K562 (cell line): Measurements from ENCODE around the gene C1orf216. TPM values are rescaled to one million over a fixed set of nuclear protein-coding genes. Genes with fewer than 3 reads are reported as not detected.

Source experiments
- ATAC-seq: fragments of 200-7000 bp; cut with Tn5 transposase; 3 replicates; pipeline ENCODE4 v1.9.1; 2020; ENCODE audit warnings: moderate library complexity
- BruUV-seq: library from RNA; stranded (reverse); fragments of 400-500 nt; replicated peaks from 2 replicates; lab custom pipeline; 2021; lab: Mats Ljungman, UMichigan
- CTCF ChIA-PET: fragments of 300-600 bp; formaldehyde crosslinking; extraction: SDS; loops from one replicate; lab custom pipeline; 2021; ENCODE audit warnings: low intra/inter-chr PET ratio; lab: Yijun Ruan, JAX
- POLR2A ChIA-PET: fragments of 300-600, 350-650 bp; sonication (Branson Sonifier 250); formaldehyde crosslinking; extraction: SDS; loops from one replicate; lab custom pipeline; 2021; ENCODE audit warnings: antibody characterized with exemption, inconsistent platforms; lab: Yijun Ruan, JAX
- DNase-seq, 4 experiments: peaks; one replicate each; pipeline versions ENCODE4 v3.0.0 to v3.0.0-alpha.2; 2011 to 2018; ENCODE audit warnings: low spot score in 3 of 4, mixed read lengths in 3 of 4; ENCODE audit errors: extremely low read depth in 1 of 4
- FAIRE-seq: peaks from 2 replicates; lab custom pipeline; 2011; peaks lifted over from hg19 to GRCh38; lab: Jason Lieb, UNC
- H2AFZ ChIP-seq: 2 replicates; pipeline ENCODE4 v1.6.0; 2011; ENCODE audit warnings: low read depth, low read length, control low read depth, inconsistent platforms
- H3K27ac ChIP-seq: fragments of 200-600 bp; 3 replicates; pipeline ENCODE4 v1.8.0; 2011; ENCODE audit warnings: low read depth, mild to moderate bottlenecking, control low read depth, inconsistent platforms, low read length, moderate library complexity, mixed read lengths; ENCODE audit errors: extremely low read depth
- H3K27me3 ChIP-seq, 2 experiments: fragments of 300-600 bp in 1 of 2; 2 replicates in 1 of 2; 3 replicates in 1 of 2; pipeline versions ENCODE4 v1.6.0 to v1.8.0; 2011; ENCODE audit warnings: inconsistent platforms in 2 of 2, low read length in 2 of 2, mild to moderate bottlenecking in 1 of 2, mixed read lengths in 1 of 2, moderate library complexity in 1 of 2; ENCODE audit not compliant: control insufficient read depth in 2 of 2, insufficient read depth in 2 of 2
- H3K36me3 ChIP-seq: fragments of 300-600 bp; 3 replicates; pipeline ENCODE4 v1.8.0; 2011; ENCODE audit warnings: mild to moderate bottlenecking, low read length, inconsistent platforms; ENCODE audit not compliant: control insufficient read depth, insufficient read depth
- H3K4me1 ChIP-seq, 2 experiments: fragments of 200-600 bp in 1 of 2; replicated peaks in 1 of 2; 2 replicates in 1 of 2; 3 replicates in 1 of 2; pipeline versions ENCODE4 v1.5.1 to v1.8.0; 2011; ENCODE audit warnings: inconsistent platforms in 2 of 2, low read length in 2 of 2, mild to moderate bottlenecking in 1 of 2, mixed read lengths in 1 of 2, moderate library complexity in 1 of 2; ENCODE audit not compliant: control insufficient read depth in 2 of 2, insufficient read depth in 2 of 2
- H3K4me2 ChIP-seq: 2 replicates; pipeline ENCODE4 v1.6.1; 2011; ENCODE audit warnings: low read length, control low read depth, inconsistent platforms, mixed read lengths; ENCODE audit not compliant: insufficient read depth
- H3K4me3 ChIP-seq: fragments of 200-600 bp; sonication (generic), shearing (Covaris generic); 2 replicates; pipeline ENCODE4 v1.5.1; 2016; ENCODE audit warnings: control low read depth, inconsistent platforms
- H3K79me2 ChIP-seq: fragments of 200-600 bp; 3 replicates; pipeline ENCODE4 v1.8.0; 2011; ENCODE audit warnings: low read length, inconsistent platforms; ENCODE audit not compliant: control insufficient read depth, insufficient read depth
- H3K9ac ChIP-seq, 2 experiments: 2 replicates each; pipeline versions ENCODE4 v1.6.0 to v1.6.1; 2011; ENCODE audit warnings: low read depth in 2 of 2, low read length in 2 of 2, control low read depth in 1 of 2, inconsistent platforms in 1 of 2, mild to moderate bottlenecking in 1 of 2, mixed read lengths in 1 of 2; ENCODE audit not compliant: insufficient read depth in 1 of 2
- H3K9me1 ChIP-seq: one replicate; pipeline ENCODE4 v1.6.0; 2011; ENCODE audit warnings: inconsistent platforms, mild to moderate bottlenecking, low read length, moderate library complexity; ENCODE audit not compliant: control insufficient read depth, insufficient read depth
- H3K9me3 ChIP-seq: replicated peaks from 2 replicates; pipeline ENCODE4 v1.5.1; 2011; ENCODE audit warnings: low read depth, low read length, inconsistent platforms; ENCODE audit not compliant: control insufficient read depth, insufficient read depth
- H4K20me1 ChIP-seq: replicated peaks from 2 replicates; pipeline ENCODE4 v1.6.1; 2011; ENCODE audit warnings: low read length, inconsistent platforms, mixed read lengths; ENCODE audit not compliant: control insufficient read depth, insufficient read depth
- EGR1 ChIP-seq: fragments of 450-650 bp; conservative IDR thresholded peaks from 2 replicates; pipeline ENCODE4 v1.6.1; 2017; ENCODE audit warnings: mild to moderate bottlenecking
- FUS ChIP-seq: fragments of 200-400 bp; formaldehyde crosslinking; optimal IDR thresholded peaks from 2 replicates; pipeline ENCODE3; 2017; ENCODE audit warnings: low read depth, low read length
- KDM5B ChIP-seq: fragments of 200-600 bp; sonication (generic); IDR thresholded peaks from 2 replicates; pipeline ENCODE4 v1.6.1; 2012; ENCODE audit warnings: low read depth, mild to moderate bottlenecking, moderate library complexity, low read length, control low read depth, inconsistent platforms; ENCODE audit not compliant: insufficient replicate concordance
- PHB ChIP-seq: fragments of 250-450 bp; sonication (Bioruptor Pico); IDR thresholded peaks from 2 replicates; pipeline ENCODE4 v1.5.0; 2021
- ZNF124 ChIP-seq: sonication (generic); formaldehyde crosslinking; IDR thresholded peaks from 2 replicates; pipeline ENCODE4 v1.8.1; 2022; ENCODE audit warnings: missing genetic modification reagents
- ZNF174 ChIP-seq: fragments of 250-450 bp; sonication (Bioruptor Pico); IDR thresholded peaks from 2 replicates; pipeline ENCODE4 v1.4.0; 2020; ENCODE audit warnings: mild to moderate bottlenecking
- ZNF384 ChIP-seq: IDR thresholded peaks from 2 replicates; pipeline ENCODE4 v1.6.1; 2012; ENCODE audit warnings: low read depth, low read length, improper control_type of control experiment
- ZNF589 ChIP-seq: fragments of 200-800 bp; sonication (Bioruptor generic); IDR thresholded peaks from 2 replicates; pipeline ENCODE4 v1.6.1; 2016; ENCODE audit warnings: low read depth, missing genetic modification characterization, missing compliant biosample characterization
- WGBS: fragments of 100-300 bp; shearing (Covaris generic); methylation state at CpG from one replicate; pipeline ENCODE4 v1.1.6; 2016; ENCODE audit warnings: low coverage, mixed read lengths; ENCODE audit not compliant: insufficient coverage; ENCODE audit errors: missing lambda C conversion rate; 5-methylcytosine and 5-hydroxymethylcytosine counted together
- in situ Hi-C: fragments of 300-500 bp; cut with MboI; formaldehyde crosslinking; loops from 4 replicates; pipeline ENCODE4 v1.15.0; 2018; ENCODE audit warnings: inconsistent platforms, mixed read lengths
- intact Hi-C: fragments of 100-400 bp; cut with micrococcal nuclease; formaldehyde crosslinking; loops from 2 replicates; pipeline ENCODE4 v1.14.2; 2022
- polyA plus RNA-seq, 8 experiments: library from polyadenylated mRNA; depleted of rRNA in 4 of 8; stranded (reverse) in 5 of 8; unstranded in 3 of 8; fragments of >200 nt; fragmentation: Nextera tagmentation in 2 of 8; fragmentation: Illumina TruSeq in 1 of 8; extraction: Ambion mirVana in 2 of 8; extraction: Trizol in 1 of 8; gene quantifications; 2 replicates each; pipeline versions ENCODE4 v1.2.1 to v1.2.3, GENCODE V29; 2011 to 2014; ENCODE audit warnings: inconsistent platforms in 1 of 8, missing spikeins in 1 of 8
- total RNA-seq, 7 experiments: library from RNA; depleted of rRNA in 6 of 7; stranded (reverse); fragments of >200 nt in 6 of 7; fragmentation: Illumina TruSeq in 2 of 7; extraction: Trizol in 2 of 7; gene quantifications; 2 replicates each; pipeline versions ENCODE4 v1.2.1 to v1.2.3, GENCODE V29; 2011 to 2021; ENCODE audit warnings: low replicate concordance in 1 of 7
- TF ChIP-seq, protein P1 (sequence below): fragments of 450-650 bp; IDR thresholded peaks from 2 replicates; pipeline ENCODE4 v1.6.1; 2017; ENCODE audit warnings: antibody characterized with exemption, mild to moderate bottlenecking
- TF ChIP-seq, protein P2 (sequence below): fragments of 450-650 bp; formaldehyde crosslinking; IDR thresholded peaks from 2 replicates; pipeline ENCODE4 v1.4.0; 2020; ENCODE audit warnings: mild to moderate bottlenecking, moderate library complexity
- TF ChIP-seq, protein P3 (sequence below), 2 experiments: IDR thresholded peaks; 2 replicates each; pipeline ENCODE4 v1.6.1; 2011; ENCODE audit warnings: borderline replicate concordance in 1 of 2, control low read depth in 1 of 2, low read depth in 1 of 2, low read length in 1 of 2, mild to moderate bottlenecking in 1 of 2, mixed read lengths in 1 of 2, moderate library complexity in 1 of 2; ENCODE audit not compliant: insufficient read depth in 1 of 2, insufficient read length in 1 of 2, poor library complexity in 1 of 2, severe bottlenecking in 1 of 2; ENCODE audit errors: extremely low read depth in 1 of 2

The C1orf216 gene
- total and polyA plus RNA-seq, 9 of the 15 experiments (the other 6 are each of a cell fraction or from before 2014, with no cell fraction given) = 3.4 to 25.1 (median 15.0) TPM

DNA sequence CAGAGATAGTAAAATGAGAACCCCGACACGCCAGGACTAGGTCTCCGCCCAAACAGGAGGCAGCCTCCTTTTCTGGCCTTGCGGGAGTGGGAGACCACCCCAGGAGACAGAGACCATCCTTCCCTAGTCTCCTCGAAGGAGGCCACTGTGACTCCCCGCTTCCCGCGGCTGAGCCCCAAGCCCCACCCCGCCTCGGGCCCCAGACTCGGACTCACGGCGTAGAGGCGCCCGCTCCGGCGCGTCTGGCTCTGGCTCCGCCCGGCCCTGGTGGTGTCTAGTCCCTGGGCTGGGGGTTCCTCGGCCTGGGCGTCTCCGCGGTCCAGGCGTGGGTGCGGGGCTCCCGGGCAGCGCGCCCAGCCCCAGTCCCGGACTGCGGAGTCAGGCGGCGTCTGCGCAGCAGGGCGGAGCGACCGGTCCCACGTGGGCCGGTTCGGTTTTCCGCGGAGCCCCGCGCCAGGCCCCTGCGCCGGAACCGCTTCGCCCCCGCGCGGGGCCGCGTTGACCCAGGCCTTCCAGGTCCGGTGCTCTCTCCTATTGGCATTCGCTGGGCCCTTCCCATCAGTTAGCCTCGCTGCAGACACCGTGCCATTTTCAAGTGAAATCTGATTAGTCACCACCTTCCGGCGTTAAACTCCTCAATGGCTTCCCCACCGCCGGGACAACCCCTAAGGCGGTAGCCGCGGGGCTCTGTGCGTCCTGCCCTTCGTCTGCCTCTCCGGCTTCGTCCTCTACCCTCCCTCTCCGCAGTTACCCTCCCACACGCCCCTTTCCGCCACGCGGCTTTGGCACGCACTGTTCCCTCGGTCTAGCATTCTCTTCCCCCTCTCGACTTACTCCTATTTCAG lies at the start of gene C1orf216 (continued):
- TF ChIP-seq ZNF124 (CRISPR knock-in tag) = no peak
- TF ChIP-seq ZNF589 (CRISPR knock-in tag) = peak; percentile 13; the same call in 1 of the 2 replicates
- no peak for TF ChIP-seq ZNF174 (CRISPR knock-in tag)
- TF ChIP-seq EGR1 = peak; percentile 91
- peak; percentile 33 for TF ChIP-seq FUS
- no peak for TF ChIP-seq ZNF384
- peak; percentile 79 for TF ChIP-seq KDM5B

DNA sequence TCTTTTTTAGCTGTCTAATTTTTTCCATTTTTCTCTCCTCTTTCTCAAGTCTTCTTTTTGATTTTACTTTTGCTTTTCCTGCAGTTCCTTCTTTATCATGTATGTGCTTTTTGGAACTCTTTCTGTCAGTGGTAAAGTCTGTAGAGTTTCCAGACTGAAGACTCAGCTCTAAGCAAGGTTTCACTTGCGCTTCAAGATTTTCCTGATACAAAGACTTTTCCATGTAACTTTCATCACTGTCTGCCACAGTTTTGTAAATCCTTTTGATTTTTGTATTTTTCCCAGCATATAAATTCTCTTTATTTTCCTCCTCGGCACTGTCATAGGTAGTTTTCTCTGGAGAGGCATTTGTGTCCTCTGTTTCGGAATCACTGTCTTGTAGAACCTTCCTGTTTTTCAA lies 45.6 kb upstream of the C1orf216 start:
- ATAC-seq = no peak
- H3K9me3 ChIP-seq = no peaks in the 10 kb centered on the region
- H3K4me1 ChIP-seq = peaks cover 2 to 9% of the 10 kb centered on the region in 2 experiments; a peak in 3 of 5 replicates
- TF ChIP-seq, protein P1, sequence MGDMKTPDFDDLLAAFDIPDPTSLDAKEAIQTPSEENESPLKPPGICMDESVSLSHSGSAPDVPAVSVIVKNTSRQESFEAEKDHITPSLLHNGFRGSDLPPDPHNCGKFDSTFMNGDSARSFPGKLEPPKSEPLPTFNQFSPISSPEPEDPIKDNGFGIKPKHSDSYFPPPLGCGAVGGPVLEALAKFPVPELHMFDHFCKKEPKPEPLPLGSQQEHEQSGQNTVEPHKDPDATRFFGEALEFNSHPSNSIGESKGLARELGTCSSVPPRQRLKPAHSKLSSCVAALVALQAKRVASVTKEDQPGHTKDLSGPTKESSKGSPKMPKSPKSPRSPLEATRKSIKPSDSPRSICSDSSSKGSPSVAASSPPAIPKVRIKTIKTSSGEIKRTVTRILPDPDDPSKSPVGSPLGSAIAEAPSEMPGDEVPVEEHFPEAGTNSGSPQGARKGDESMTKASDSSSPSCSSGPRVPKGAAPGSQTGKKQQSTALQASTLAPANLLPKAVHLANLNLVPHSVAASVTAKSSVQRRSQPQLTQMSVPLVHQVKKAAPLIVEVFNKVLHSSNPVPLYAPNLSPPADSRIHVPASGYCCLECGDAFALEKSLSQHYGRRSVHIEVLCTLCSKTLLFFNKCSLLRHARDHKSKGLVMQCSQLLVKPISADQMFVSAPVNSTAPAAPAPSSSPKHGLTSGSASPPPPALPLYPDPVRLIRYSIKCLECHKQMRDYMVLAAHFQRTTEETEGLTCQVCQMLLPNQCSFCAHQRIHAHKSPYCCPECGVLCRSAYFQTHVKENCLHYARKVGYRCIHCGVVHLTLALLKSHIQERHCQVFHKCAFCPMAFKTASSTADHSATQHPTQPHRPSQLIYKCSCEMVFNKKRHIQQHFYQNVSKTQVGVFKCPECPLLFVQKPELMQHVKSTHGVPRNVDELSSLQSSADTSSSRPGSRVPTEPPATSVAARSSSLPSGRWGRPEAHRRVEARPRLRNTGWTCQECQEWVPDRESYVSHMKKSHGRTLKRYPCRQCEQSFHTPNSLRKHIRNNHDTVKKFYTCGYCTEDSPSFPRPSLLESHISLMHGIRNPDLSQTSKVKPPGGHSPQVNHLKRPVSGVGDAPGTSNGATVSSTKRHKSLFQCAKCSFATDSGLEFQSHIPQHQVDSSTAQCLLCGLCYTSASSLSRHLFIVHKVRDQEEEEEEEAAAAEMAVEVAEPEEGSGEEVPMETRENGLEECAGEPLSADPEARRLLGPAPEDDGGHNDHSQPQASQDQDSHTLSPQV = no peak
- TF ChIP-seq, protein P2, sequence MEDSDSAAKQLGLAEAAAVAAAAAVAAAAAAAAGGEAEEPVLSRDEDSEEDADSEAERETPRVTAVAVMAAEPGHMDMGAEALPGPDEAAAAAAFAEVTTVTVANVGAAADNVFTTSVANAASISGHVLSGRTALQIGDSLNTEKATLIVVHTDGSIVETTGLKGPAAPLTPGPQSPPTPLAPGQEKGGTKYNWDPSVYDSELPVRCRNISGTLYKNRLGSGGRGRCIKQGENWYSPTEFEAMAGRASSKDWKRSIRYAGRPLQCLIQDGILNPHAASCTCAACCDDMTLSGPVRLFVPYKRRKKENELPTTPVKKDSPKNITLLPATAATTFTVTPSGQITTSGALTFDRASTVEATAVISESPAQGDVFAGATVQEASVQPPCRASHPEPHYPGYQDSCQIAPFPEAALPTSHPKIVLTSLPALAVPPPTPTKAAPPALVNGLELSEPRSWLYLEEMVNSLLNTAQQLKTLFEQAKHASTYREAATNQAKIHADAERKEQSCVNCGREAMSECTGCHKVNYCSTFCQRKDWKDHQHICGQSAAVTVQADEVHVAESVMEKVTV = no peak
- TF ChIP-seq, protein P3, sequence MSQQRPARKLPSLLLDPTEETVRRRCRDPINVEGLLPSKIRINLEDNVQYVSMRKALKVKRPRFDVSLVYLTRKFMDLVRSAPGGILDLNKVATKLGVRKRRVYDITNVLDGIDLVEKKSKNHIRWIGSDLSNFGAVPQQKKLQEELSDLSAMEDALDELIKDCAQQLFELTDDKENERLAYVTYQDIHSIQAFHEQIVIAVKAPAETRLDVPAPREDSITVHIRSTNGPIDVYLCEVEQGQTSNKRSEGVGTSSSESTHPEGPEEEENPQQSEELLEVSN (IDR thresholded peaks at IDR 0.05; ENCODE audit: borderline replicate concordance in 1 of 2, extremely low read depth in 1 of 2, insufficient read depth in 1 of 2, insufficient read length in 1 of 2, low read depth in 1 of 2, low read length in 1 of 2, poor library complexity in 1 of 2, severe bottlenecking in 1 of 2) = no peak
- TF ChIP-seq PHB (CRISPR knock-in tag) = no peak
- H3K36me3 ChIP-seq = peaks cover 71% of the 10 kb centered on the region
- H3K4me3 ChIP-seq = no peak overlapping the region
- in situ Hi-C loops = no loop called here
- no peaks in the 10 kb centered on the region for H3K27me3 ChIP-seq
- intact Hi-C loops = no loop called here
- no peaks in the 10 kb centered on the region for H4K20me1 ChIP-seq
- no peak for FAIRE-seq
- POLR2A ChIA-PET = interaction anchor here (0.9 to 1.3 kb wide), 6 partner anchors 8 to 32 kb away, joined by 3 to 4 read pairs (median 4); no protein-coding TSS in a partner anchor
- no peak overlapping the region for H3K4me2 ChIP-seq
- H2AFZ ChIP-seq = no peak overlapping the region
- no peaks in the 10 kb centered on the region for H3K9me1 ChIP-seq
- no peak overlapping the region for H3K27ac ChIP-seq
- H3K79me2 ChIP-seq = peaks cover 56% of the 10 kb centered on the region
- BruUV-seq = no TSS peak
- H3K9ac ChIP-seq = no peak overlapping the region
- CTCF ChIA-PET = no interaction called here
- DNase-seq = no peak
- WGBS = 91% methylated on average over 3 of the region's 3 CpGs
